HEK293T (cell line): ENCODE results near the gene ZMYM4.

Experiments used
- CTCF ChIA-PET: fragments of 350-600 bp; formaldehyde crosslinking; extraction: SDS; loops from one replicate; lab custom pipeline; 2021; ENCODE audit warnings: antibody characterized with exemption, inconsistent platforms; lab: Yijun Ruan, JAX
- POLR2A ChIA-PET: fragments of 350-600 bp; formaldehyde crosslinking; extraction: SDS; loops from one replicate; lab custom pipeline; 2020; ENCODE audit warnings: antibody characterized with exemption, inconsistent platforms; lab: Yijun Ruan, JAX
- DNase-seq: peaks from one replicate; pipeline ENCODE4 v3.0.0; 2012; ENCODE audit warnings: mixed read lengths; ENCODE audit errors: extremely low spot score
- ARNT ChIP-seq: fragments of 450-650 bp; IDR thresholded peaks from 2 replicates; pipeline ENCODE4 v1.6.1; 2017; ENCODE audit warnings: mild to moderate bottlenecking
- BHLHE40 ChIP-seq: fragments of 450-650 bp; IDR thresholded peaks from 2 replicates; pipeline ENCODE4 v1.6.1; 2016; ENCODE audit warnings: mild to moderate bottlenecking, moderate library complexity, borderline replicate concordance
- CTBP1 ChIP-seq: fragments of 450-650 bp; IDR thresholded peaks from 2 replicates; pipeline ENCODE4 v1.6.1; 2016; ENCODE audit warnings: borderline replicate concordance
- ELF4 ChIP-seq: fragments of 450-650 bp; IDR thresholded peaks from 2 replicates; pipeline ENCODE4 v1.6.1; 2017; ENCODE audit warnings: antibody characterized with exemption
- FOXA1 ChIP-seq: fragments of 450-650 bp; IDR thresholded peaks from 2 replicates; pipeline ENCODE4 v1.6.1; 2016; ENCODE audit warnings: mild to moderate bottlenecking
- FOXK2 ChIP-seq: fragments of 450-650 bp; IDR thresholded peaks from 2 replicates; pipeline ENCODE4 v1.6.1; 2016; ENCODE audit warnings: mild to moderate bottlenecking
- FOXM1 ChIP-seq: fragments of 450-650 bp; IDR thresholded peaks from 2 replicates; pipeline ENCODE4 v1.6.1; 2017; ENCODE audit warnings: mild to moderate bottlenecking, borderline replicate concordance
- HDGF ChIP-seq: fragments of 450-650 bp; IDR thresholded peaks from 2 replicates; pipeline ENCODE4 v1.6.1; 2017; ENCODE audit warnings: antibody characterized with exemption, borderline replicate concordance
- L3MBTL2 ChIP-seq: fragments of 450-650 bp; conservative IDR thresholded peaks from 2 replicates; pipeline ENCODE4 v1.6.1; 2016; ENCODE audit warnings: mild to moderate bottlenecking
- LEF1 ChIP-seq: fragments of 450-650 bp; IDR thresholded peaks from 2 replicates; pipeline ENCODE4 v1.6.1; 2017; ENCODE audit warnings: mild to moderate bottlenecking, borderline replicate concordance
- NFRKB ChIP-seq: fragments of 450-650 bp; IDR thresholded peaks from 2 replicates; pipeline ENCODE4 v1.6.1; 2016; ENCODE audit warnings: mild to moderate bottlenecking, moderate library complexity
- SP1 ChIP-seq: fragments of 450-650 bp; IDR thresholded peaks from 2 replicates; pipeline ENCODE4 v1.6.1; 2017
- SUZ12 ChIP-seq: fragments of 450-650 bp; IDR thresholded peaks from 2 replicates; pipeline ENCODE4 v1.6.1; 2016; ENCODE audit warnings: mild to moderate bottlenecking
- TARDBP ChIP-seq: fragments of 450-650 bp; IDR thresholded peaks from 2 replicates; pipeline ENCODE4 v1.6.1; 2016
- ZNF384 ChIP-seq: fragments of 450-650 bp; IDR thresholded peaks from 2 replicates; pipeline ENCODE4 v1.6.1; 2016
- TF ChIP-seq, protein P1 (sequence below): fragments of 450-650 bp; IDR thresholded peaks from 2 replicates; pipeline ENCODE4 v1.6.1; 2016

ZMYM4 gene

DNA sequence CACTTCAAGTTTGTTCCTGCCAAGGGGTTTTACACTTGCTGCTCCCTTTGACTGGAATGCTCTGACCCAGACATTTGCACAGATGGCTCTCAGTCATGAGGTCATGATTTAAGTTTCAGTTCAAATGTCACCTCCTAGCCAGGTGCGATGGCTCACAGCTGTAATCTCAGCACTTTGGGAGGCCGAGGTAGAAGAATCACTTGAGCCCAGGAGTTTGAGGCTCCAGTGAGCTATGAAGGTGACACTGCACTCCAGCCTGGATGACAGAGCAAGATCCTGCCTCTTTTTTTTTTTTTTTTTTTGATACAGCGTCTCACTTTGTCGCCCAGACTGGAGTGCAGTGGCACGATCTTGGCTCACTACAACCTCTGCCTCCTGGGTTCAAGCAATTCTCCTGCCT lies 4.5 kb upstream of the ZMYM4 start:
- ChIA-PET POLR2A (no interaction called here), CTCF (no interaction called here)
- no peak for TF ChIP-seq FOXA1
- no peak for TF ChIP-seq ARNT
- no peak for TF ChIP-seq L3MBTL2
- DNase-seq: no peak

- ChIA-PET POLR2A (interaction anchor here (0.7 to 1.0 kb wide), 2 partner anchors 42 to 72 kb away, joined by 4 to 5 read pairs; partner anchors contain the start of gene SFPQ), CTCF (no interaction called here)
- DNase-seq: no peak
Observed at GRCh38 chr1:35264871-35265270, 3.6 kb upstream of the ZMYM4 start.

GRCh38 chr1:35266306-35266705 lies 2.2 kb upstream of the ZMYM4 start:
- ChIA-PET POLR2A (no interaction called here), CTCF (no interaction called here)
- TF ChIP-seq FOXA1 (no peak), FOXK2 (no peak), SP1 (no peak), BHLHE40 (no peak)
- DNase-seq: no peak

More at GRCh38 chr1:35264871-35265270, 3.6 kb upstream of the ZMYM4 start:
- TF ChIP-seq LEF1 (no peak), FOXM1 (no peak), ARNT (no peak), ELF4 (no peak), SUZ12 (no peak), FOXA1 (no peak)

GRCh38 chr1:35269201-35269988 lies 886 bp downstream of the ZMYM4 start:
- TF ChIP-seq ZNF384: no peak
- no peak for TF ChIP-seq L3MBTL2
- no peak for TF ChIP-seq ARNT
- no peak for TF ChIP-seq HDGF
- TF ChIP-seq SUZ12: no peak
- TF ChIP-seq BHLHE40: no peak
- TF ChIP-seq CTBP1: no peak
- no peak for TF ChIP-seq FOXK2
- TF ChIP-seq, protein P1, sequence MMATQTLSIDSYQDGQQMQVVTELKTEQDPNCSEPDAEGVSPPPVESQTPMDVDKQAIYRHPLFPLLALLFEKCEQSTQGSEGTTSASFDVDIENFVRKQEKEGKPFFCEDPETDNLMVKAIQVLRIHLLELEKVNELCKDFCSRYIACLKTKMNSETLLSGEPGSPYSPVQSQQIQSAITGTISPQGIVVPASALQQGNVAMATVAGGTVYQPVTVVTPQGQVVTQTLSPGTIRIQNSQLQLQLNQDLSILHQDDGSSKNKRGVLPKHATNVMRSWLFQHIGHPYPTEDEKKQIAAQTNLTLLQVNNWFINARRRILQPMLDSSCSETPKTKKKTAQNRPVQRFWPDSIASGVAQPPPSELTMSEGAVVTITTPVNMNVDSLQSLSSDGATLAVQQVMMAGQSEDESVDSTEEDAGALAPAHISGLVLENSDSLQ: no peak
- no peak for TF ChIP-seq LEF1
- TF ChIP-seq FOXA1: no peak
- TF ChIP-seq ELF4: no peak
- no peak for TF ChIP-seq SP1
- no peak for TF ChIP-seq NFRKB
- no peak for TF ChIP-seq FOXM1
- TF ChIP-seq TARDBP: no peak
- DNase-seq: peak; percentile 12
- CTCF ChIA-PET: no interaction called here
- POLR2A ChIA-PET: interaction anchor here (0.6 to 1.3 kb wide), 2 partner anchors 7 to 76 kb away, joined by 3 to 5 read pairs; partner anchors contain the start of gene SFPQ

DNA sequence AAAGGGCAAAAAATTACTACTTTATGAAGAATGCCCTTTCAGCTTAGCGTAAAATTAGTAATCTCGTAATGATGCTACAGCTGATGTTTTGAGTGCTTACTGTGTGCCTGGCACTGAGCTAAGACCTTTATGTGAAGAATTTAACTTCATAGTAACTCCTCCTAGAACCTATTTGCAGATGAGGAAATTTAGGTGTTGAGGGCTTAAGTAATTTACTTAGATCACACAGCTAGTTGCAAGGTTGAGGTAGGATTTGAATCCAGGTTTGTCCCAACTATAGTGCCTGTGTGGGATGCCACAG lies 1.4 kb downstream of the ZMYM4 start:
- ChIA-PET CTCF (no interaction called here), POLR2A (no interaction called here)
- DNase-seq: no peak
- no peak for TF ChIP-seq ZNF384
- TF ChIP-seq FOXA1: no peak
- TF ChIP-seq FOXK2: no peak
- TF ChIP-seq TARDBP: no peak
- no peak for TF ChIP-seq CTBP1
- no peak for TF ChIP-seq ARNT
- no peak for TF ChIP-seq NFRKB
- TF ChIP-seq BHLHE40: no peak
- no peak for TF ChIP-seq FOXM1
- TF ChIP-seq, protein P1: no peak
- TF ChIP-seq SUZ12: no peak
- no peak for TF ChIP-seq L3MBTL2
- TF ChIP-seq LEF1: no peak

GRCh38 chr1:35270836-35271235 lies 2.3 kb downstream of the ZMYM4 start:
- TF ChIP-seq NFRKB: no peak
- no peak for TF ChIP-seq TARDBP
- no peak for DNase-seq
- CTCF ChIA-PET: no interaction called here
- POLR2A ChIA-PET: no interaction called here

DNA sequence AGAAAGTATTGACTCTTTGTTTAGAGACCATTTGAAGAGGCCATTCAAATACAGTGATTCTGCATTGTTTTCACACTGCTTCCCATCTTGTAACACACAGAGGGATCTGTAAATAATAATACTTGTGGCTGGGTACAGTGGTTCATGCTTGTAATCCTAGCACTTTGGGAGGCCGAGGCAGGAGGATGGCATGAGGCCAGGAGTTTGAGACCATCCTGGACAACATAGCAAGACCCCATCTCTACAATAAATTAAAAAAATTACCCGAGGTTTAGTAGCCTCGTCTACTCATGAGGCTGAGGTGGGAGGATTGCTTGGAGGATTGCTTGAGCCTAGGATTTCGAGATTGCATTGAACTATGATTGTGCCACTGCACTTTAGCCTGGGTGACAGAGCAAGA lies 5.7 kb downstream of the ZMYM4 start:
- no peak for DNase-seq
- ChIA-PET CTCF (no interaction called here), POLR2A (no interaction called here)
- no peak for TF ChIP-seq ELF4
